Stimulated activated CD8-positive, alpha-beta memory T cell treated with anti-CD3 and anti-CD28 coated beads, Interleukin-2, amount 100 ng/mL, for 1 hour (primary cell): Measurements from ENCODE around the gene CCDC174.
"Not testable (repeated sequence)": the region's sequence is repeated elsewhere in the genome, so short reads cannot be mapped to it uniquely, and the experiment has no call there.

Experiments
- DNase-seq, 2 donors: peaks; one replicate each; pipeline ENCODE4 v3.0.0-alpha.2; 2020; ENCODE audit warnings: low read depth in 2 of 2

CCDC174 gene

DNA sequence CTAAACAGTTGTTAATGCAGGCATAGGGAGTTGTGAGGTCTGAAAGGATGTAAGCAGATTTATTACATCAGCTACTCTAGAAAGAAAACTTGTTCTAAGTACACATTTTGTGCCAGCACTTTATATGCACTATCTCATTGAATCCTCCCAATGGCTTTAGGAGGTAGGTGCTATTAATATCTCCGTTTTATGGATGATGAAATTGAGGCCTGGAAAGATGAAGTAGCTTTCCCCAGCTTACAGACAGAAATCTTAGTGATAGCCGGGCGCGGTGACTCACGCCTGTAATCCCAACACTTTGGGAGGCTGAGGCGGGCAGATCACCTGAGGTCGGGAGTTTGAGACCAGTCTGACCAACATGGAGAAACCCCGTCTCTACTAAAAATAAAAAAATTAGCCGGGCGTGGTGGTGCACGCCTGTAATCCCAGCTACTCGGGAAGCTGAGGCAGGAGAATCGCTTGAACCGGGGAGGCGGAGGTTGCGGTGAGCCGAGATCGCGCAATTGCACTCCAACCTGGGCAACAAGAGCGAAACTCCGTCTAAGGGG, 872 bp downstream of the CCDC174 start:
- not testable (repeated sequence) for DNase-seq

- DNase-seq, result no peak
Measured at GRCh38 chr3:14657579-14657978, 6.0 kb downstream of the CCDC174 start.

DNA sequence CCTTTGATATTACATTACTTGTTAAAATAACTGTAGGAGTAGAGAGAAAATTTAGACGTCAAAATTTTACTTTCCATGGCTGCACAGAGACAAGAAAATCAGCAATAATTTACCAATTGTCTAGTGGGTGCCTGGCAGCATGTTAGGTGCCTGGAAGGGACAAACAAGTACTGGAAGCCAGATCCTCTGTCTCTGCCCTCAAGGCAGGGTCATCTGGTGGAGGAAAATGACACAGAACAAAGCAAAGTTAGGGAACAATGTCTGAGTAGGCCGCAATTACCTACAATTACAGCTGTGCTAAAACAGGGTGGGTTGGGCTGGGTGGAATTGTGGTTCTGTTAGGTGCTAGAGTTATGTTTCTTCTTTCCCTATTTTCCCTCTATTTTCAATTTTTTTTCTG, 7.4 kb downstream of the CCDC174 start:
- DNase-seq, result no peak

GRCh38 chr3:14660942-14661341, 9.4 kb downstream of the CCDC174 start:
- DNase-seq, result no peak

DNA sequence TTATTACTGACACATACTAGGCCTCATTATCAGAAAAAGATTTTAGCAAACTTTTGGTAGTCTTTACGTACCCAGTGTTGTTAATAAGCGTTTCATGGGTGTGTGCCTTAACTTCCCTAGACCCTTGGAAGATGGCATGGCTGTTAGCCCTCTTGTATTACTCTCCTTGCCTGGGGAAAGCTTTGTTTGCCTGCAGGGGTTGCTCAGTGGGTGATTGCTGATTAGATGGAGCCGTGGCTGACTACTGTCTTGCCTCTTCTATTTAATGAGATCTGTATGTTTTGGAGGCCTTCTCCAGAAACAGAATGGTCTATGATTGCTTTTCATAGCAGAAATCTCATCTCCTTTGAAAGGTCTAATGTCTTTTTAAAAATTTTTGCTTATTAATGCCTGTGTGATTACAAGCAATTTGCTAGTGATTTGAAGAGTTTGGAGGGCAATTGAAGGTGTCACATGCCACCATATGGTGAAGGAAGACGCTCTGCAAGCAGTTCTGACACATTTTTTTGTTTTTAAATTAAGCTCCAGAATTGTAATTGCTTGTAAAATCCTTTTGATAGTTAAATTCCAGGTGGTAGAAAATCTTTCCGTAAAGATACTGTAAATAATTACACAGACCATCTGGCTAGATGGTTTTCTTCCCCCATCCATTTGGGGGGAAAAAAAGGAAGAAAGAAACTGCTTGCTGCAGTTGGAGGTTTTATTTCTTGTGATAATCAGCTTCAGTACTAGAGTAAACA, 12.0 kb downstream of the CCDC174 start:
- no peak for DNase-seq

- DNase-seq, result no peak
Measured at GRCh38 chr3:14664170-14664569, 12.6 kb downstream of the CCDC174 start.

GRCh38 chr3:14672588-14672987, 21.0 kb downstream of the CCDC174 start:
- DNase-seq, result no peak

GRCh38 chr3:14674841-14675240, 23.3 kb downstream of the CCDC174 start, which contains the start of gene C3orf20:
Gene C3orf20, plus strand, starts transcription at chr3:14675141. Its CDS starts 7,573 bp downstream, at chr3:14682714.
- no peak for DNase-seq

- no peak for DNase-seq
Measured at GRCh38 chr3:14676881-14677280, 25.3 kb downstream of the CCDC174 start.

DNA sequence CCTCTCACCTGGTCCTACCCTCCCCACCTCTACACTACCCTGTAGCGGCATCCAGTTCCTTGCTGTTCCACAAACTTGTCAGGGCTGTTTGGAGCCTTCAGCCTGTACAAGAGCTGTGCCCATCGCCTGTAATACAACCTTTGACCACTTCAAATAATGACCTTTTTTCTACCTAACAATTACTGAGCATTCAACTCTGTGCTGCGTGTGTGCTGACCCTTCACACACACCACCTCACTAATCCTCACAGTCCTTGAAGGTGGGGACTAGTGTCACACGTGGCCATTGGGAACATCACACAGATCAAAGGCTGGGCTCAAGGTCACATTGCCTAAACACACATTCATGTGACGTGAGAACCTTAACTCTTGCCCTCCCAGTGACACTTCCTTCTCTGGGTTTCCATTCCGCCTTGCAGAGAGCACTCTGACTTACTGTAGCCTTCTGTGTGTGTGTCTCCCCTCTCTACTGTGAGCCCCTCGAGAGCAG, 26.5 kb downstream of the CCDC174 start:
- DNase-seq, result no peak

DNA sequence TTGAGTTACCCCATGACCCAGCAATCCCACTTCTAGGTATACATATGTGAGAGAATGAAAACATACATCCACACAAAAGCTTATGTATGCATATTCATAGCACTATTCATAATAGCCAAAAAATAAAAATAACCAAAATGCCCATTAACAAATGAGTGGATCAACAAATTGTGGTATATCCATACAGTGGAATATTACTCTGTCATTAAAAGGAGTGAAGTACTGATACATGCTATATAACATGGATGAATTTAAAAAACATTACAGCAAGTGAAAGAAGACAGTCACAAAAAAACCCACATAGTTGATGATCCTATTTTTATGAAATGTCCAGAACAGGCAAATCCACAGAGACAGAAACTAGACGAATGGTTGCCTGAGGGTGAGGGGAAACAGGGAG, 28.6 kb downstream of the CCDC174 start:
- no peak for DNase-seq

DNA sequence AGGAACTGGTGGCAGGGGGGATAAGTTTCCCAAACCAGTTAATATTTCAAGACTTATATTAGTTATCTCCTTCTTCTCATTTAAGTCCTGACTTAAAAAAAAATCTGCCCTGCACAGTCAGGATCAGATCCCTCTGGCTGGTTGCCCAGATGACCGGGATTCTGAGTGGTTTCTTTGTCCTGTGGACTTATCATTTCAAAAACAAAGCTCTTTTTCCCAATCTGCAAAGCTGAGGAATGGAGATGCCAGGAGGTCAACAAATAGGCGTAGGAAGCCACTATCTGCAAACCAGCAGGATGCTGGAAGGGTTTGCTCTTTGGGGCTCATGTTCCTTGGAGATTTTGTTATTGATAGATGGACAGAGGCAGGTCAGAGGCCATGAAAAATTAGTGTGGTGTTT, 29.2 kb downstream of the CCDC174 start:
- DNase-seq, result no peak

- DNase-seq, result no peak
Measured at GRCh38 chr3:14684447-14684846, 32.9 kb downstream of the CCDC174 start.

DNA sequence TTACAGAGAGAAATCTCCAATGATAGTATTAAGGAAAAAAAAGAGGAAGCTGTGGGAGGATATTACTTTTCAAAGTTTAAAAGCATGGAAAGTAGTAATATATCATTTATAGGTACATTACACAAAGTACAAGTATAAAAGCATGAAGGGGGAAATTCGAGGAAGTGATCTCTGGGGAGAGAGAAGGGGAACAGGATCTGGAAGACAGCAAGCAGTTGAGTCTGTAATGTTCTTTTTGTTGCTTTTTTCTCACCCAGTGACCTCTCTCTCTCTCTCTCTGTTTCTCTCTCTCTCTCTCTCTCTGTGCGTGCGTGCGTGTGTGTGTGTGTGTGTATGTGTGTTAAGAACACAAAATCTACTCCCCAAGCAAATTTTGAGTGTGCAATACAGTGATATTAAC, 33.6 kb downstream of the CCDC174 start:
- DNase-seq, result no peak

- DNase-seq, result no peak
Measured at GRCh38 chr3:14687360-14687759, 35.8 kb downstream of the CCDC174 start.

DNA sequence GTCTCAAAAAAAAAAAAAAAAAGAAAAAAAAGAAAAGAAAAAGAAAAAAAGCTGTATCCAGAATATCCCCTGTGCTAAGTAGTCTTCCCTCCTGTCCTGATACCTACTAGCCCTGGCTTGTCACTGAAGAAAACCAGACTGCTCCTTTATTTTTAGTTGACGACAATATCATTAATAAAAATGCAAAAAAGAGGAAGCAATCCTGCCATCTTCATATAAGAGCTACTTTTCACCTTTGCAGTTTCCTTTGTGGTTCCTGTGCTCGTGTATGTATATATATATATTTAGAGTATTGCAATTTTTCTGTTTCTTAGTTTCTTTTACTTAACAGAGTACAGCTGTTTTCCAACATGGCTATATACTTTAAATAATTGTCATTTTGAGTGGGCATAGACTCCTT, 37.0 kb downstream of the CCDC174 start:
- DNase-seq, result no peak

DNA sequence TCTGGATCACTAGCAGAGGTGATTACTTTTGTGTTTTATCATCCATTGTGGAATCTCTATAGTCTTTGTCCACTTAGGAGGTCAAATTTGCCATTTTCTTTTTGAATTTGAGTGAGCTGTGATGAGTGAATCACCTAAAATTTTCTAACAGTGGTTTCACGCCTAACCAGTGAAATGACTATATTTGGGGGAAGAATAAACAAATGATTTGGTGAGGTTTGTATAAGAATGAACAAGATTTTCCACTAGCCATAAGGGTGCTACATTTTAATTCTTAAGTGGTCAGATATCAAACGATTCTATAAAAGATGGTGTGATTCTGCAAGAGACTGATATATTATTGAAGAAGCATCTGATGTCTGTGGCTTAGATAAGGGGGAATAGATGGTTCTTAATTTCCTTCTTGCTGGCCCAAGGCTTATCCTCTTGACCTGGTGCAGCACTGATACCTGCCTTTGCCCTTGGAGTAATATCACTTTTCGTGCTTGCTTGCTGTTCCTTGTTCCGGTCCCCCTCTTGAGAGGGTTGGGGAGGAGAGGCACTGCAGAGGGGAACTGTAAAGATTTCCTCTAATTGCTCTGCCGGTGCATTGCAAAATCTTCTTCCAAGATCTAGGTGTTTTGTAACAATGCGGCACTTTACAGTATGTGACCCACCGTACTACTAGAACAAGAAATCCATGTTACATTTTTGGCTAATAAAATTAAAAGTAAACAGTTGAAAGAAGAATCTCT, 37.9 kb downstream of the CCDC174 start:
- DNase-seq, result no peak

GRCh38 chr3:14691239-14691638, 39.7 kb downstream of the CCDC174 start:
- no peak for DNase-seq

DNA sequence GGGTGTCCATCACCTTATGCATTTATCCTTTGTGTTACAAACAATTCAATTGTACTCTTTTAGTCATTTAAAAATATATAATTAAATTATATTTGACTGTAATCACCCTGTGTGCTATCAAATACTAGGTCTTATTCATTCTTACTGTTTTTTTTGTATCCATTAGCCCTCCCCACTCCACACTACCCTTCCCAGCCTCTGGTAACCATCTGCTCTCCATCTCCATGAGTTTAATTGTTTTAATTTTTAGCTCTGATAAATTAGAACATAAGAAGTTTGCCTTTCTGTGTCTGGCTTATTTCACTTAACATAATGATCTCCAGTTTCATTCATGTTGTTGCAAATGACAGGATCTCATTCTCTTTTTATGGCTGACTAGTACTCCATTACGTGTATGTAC, 40.2 kb downstream of the CCDC174 start:
- no peak for DNase-seq

GRCh38 chr3:14698601-14699244, 47.2 kb downstream of the CCDC174 start:
- DNase-seq, result no peak

DNA sequence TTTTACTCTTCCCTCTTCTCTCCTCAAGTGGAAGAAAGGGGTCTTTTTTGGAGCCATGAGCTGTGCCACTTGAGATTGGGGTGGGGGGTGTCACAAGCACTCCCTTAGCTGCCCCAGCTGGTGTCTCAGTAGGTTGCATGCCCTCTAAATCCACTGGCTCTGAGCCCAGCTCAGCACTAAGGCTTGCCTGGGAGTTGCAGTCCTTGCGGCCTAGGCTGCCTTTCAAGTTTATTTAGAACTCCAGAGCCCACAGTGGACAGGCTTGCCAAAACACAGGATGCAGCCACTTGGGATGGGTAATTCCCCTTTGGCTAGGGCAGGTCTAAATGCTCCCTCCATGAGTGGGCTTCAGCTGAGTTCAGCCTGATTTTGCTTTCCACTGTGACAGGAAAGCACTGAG, 48.1 kb downstream of the CCDC174 start:
- DNase-seq, result no peak

GRCh38 chr3:14700891-14701290, 49.3 kb downstream of the CCDC174 start:
- DNase-seq, result no peak
